ENCODE data around the gene MANEAL. TPM values are rescaled to one million over a fixed set of nuclear protein-coding genes. Genes with fewer than 3 reads are reported as not detected.

MANEAL gene
- total RNA-seq, 1 donor from 2014 or later: 1.4 TPM

DNA sequence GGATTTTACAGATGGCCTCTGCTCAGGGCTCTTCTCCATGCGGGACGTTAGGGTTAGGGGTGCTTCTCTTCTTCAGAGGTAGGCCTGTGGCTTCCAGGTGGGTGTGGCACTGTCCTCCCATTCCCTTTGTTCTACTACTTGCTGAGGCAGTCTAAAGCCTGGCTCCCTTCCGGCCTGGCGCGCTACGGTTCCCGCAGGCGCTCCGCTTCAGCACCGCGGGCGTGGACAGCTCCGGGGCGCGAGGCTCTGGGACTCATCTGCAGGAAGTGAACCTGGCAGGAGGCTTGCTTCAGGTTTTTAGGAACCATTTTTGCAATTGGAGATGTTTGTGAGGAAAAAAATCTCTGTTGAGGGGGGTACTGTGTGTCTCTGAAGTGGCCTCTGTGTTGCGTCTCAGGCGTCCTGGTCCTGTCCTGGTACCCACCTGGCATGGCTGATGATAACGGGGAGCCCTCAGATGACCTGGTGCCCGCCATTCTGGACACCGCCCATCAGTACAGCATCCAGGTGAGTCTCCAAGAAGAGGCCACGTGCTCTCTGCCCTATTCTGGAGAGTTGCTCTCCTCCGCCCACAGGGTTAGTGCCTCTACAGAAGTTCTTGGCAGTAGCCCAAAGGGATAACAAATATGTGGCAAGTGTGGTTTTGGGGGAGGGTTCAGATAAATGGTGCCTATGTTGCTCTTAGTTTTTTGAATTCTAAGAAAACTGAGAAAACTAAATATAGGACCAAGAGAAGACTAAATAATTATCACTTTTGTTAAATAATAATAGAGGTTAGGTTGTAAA, 1.9 kb downstream of the MANEAL start:
- Mint-ChIP-seq H3K27me3 (ENCODE audit: low read depth, unreplicated experiment) (peaks cover 45% of the 10 kb centered on the region), H3K4me3 (ENCODE audit: unreplicated experiment) (peak overlapping the region; percentile 57), H3K4me1 (ENCODE audit: low read depth, unreplicated experiment) (peaks cover 2% of the 10 kb centered on the region), H3K9me3 (ENCODE audit: unreplicated experiment) (no peaks in the 10 kb centered on the region), H3K36me3 (ENCODE audit: low read depth, unreplicated experiment) (peaks cover 9% of the 10 kb centered on the region), H3K27ac (ENCODE audit: unreplicated experiment) (no peak overlapping the region)
- FAIRE-seq (no peak), DNase-seq (ENCODE audit: low read depth) (peak; percentile 27)
- Histone ChIP-seq H3K27ac (ENCODE audit: low read depth, low read length) (no peak overlapping the region), H3K79me2 (ENCODE audit: insufficient read depth, low read length) (no peaks in the 10 kb centered on the region), H3K4me1 (ENCODE audit: insufficient read depth, low read length) (no peaks in the 10 kb centered on the region), H2AFZ (ENCODE audit: low read depth, low read length) (no peak overlapping the region), H3K36me3 (ENCODE audit: insufficient read depth, low read length) (no peaks in the 10 kb centered on the region), H3K4me3 (ENCODE audit: insufficient read depth, low read depth, low read length) (no peak overlapping the region), H3K4me2 (ENCODE audit: low read length) (no peak overlapping the region), H4K20me1 (ENCODE audit: insufficient read depth, low read length) (peaks cover 5% of the 10 kb centered on the region), H3K27me3 (ENCODE audit: insufficient read depth, low read length) (peaks cover 17% of the 10 kb centered on the region), H3K9me3 (ENCODE audit: insufficient read depth, low read depth, low read length) (no peaks in the 10 kb centered on the region), H3K9ac (ENCODE audit: low read length) (no peak overlapping the region)
- TF ChIP-seq, protein P1, sequence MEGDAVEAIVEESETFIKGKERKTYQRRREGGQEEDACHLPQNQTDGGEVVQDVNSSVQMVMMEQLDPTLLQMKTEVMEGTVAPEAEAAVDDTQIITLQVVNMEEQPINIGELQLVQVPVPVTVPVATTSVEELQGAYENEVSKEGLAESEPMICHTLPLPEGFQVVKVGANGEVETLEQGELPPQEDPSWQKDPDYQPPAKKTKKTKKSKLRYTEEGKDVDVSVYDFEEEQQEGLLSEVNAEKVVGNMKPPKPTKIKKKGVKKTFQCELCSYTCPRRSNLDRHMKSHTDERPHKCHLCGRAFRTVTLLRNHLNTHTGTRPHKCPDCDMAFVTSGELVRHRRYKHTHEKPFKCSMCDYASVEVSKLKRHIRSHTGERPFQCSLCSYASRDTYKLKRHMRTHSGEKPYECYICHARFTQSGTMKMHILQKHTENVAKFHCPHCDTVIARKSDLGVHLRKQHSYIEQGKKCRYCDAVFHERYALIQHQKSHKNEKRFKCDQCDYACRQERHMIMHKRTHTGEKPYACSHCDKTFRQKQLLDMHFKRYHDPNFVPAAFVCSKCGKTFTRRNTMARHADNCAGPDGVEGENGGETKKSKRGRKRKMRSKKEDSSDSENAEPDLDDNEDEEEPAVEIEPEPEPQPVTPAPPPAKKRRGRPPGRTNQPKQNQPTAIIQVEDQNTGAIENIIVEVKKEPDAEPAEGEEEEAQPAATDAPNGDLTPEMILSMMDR (IDR thresholded peaks at IDR 0.05; ENCODE audit: insufficient read depth, low read depth, low read length): no peak
- no peak for TF ChIP-seq EZH2 (IDR thresholded peaks at IDR 0.05; ENCODE audit: insufficient read depth, low read length)

DNA sequence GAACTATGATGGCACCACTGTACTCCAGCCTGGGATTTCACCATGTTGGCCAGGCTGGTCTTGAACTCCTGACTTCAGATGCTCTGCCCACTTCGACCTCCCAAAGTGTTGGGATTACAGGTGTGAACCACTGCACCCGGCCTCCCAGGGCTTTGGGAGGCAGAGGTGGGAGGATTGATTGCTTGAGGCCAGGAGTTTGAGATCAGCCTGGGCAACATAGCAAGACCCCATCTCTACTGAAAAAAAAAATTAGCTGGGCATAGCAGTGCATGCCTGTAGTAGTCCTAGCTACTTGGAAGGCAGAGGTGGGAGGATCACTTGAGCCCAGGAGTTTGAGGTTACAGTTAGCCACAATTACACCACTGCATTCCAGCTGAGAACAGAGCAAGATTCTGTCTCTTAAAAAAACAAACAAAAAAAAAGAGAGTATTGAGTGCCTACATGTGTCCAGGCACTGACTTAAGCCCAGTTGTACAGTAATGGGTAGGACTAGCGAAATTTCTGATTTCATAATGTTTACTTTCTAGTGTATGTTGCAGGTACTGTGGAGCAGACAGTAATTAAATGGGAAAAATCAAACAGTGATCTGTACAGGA, 4.2 kb downstream of the MANEAL start:
- Mint-ChIP-seq H3K9me3 (ENCODE audit: unreplicated experiment) (no peaks in the 10 kb centered on the region), H3K4me3 (ENCODE audit: unreplicated experiment) (no peak overlapping the region), H3K36me3 (ENCODE audit: low read depth, unreplicated experiment) (peaks cover 19% of the 10 kb centered on the region), H3K27me3 (ENCODE audit: low read depth, unreplicated experiment) (peaks cover 22% of the 10 kb centered on the region), H3K27ac (ENCODE audit: unreplicated experiment) (no peak overlapping the region), H3K4me1 (ENCODE audit: low read depth, unreplicated experiment) (peaks cover 2% of the 10 kb centered on the region)
- H3K9ac ChIP-seq (ENCODE audit: low read length): no peak overlapping the region
- H3K27me3 ChIP-seq (ENCODE audit: insufficient read depth, low read length): peaks cover 11% of the 10 kb centered on the region
- no peak for FAIRE-seq
- H3K79me2 ChIP-seq (ENCODE audit: insufficient read depth, low read length): no peaks in the 10 kb centered on the region
- H3K4me1 ChIP-seq (ENCODE audit: insufficient read depth, low read length): no peaks in the 10 kb centered on the region
- H2AFZ ChIP-seq (ENCODE audit: low read depth, low read length): no peak overlapping the region
- DNase-seq (ENCODE audit: low read depth): peak; percentile 69
- no peak overlapping the region for H3K4me3 ChIP-seq (ENCODE audit: insufficient read depth, low read depth, low read length)
- H3K4me2 ChIP-seq (ENCODE audit: low read length): no peak overlapping the region
- no peak overlapping the region for H3K27ac ChIP-seq (ENCODE audit: low read depth, low read length)
- no peaks in the 10 kb centered on the region for H3K9me3 ChIP-seq (ENCODE audit: insufficient read depth, low read depth, low read length)
- peaks cover 22% of the 10 kb centered on the region for H4K20me1 ChIP-seq (ENCODE audit: insufficient read depth, low read length)
- peaks cover 8% of the 10 kb centered on the region for H3K36me3 ChIP-seq (ENCODE audit: insufficient read depth, low read length)
- TF ChIP-seq, protein P1 (IDR thresholded peaks at IDR 0.05; ENCODE audit: insufficient read depth, low read depth, low read length): no peak
- TF ChIP-seq EZH2 (IDR thresholded peaks at IDR 0.05; ENCODE audit: insufficient read depth, low read length): no peak

DNA sequence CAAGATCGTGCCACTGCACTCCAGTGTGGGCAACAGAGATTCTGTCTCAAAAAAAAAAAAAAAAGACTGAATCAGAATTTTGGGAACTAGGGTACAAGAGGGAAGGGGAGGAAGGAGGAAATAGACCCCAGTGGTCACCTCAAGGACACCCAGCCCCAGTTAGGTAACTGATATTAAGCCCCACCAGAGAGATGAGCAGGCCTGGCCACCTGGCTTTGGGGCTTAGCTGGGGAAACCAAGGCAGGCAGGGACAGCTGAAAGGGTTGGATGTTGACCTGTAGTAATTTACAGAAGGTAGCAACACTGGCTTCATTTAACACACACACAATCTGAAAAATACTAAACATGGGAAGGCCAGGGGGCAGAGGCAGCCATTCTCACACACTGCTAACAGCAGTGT, 8.8 kb downstream of the MANEAL start:
- Histone ChIP-seq H3K4me1 (ENCODE audit: insufficient read depth, low read length) (peaks cover 7% of the 10 kb centered on the region), H3K27me3 (ENCODE audit: insufficient read depth, low read length) (no peaks in the 10 kb centered on the region), H3K36me3 (ENCODE audit: insufficient read depth, low read length) (peaks cover 48% of the 10 kb centered on the region), H2AFZ (ENCODE audit: low read depth, low read length) (no peak overlapping the region), H4K20me1 (ENCODE audit: insufficient read depth, low read length) (peaks cover 61% of the 10 kb centered on the region), H3K4me3 (ENCODE audit: insufficient read depth, low read depth, low read length) (no peak overlapping the region), H3K9me3 (ENCODE audit: insufficient read depth, low read depth, low read length) (no peaks in the 10 kb centered on the region), H3K4me2 (ENCODE audit: low read length) (no peak overlapping the region), H3K27ac (ENCODE audit: low read depth, low read length) (no peak overlapping the region), H3K79me2 (ENCODE audit: insufficient read depth, low read length) (peaks cover 23% of the 10 kb centered on the region), H3K9ac (ENCODE audit: low read length) (no peak overlapping the region)
- Mint-ChIP-seq H3K27ac (ENCODE audit: unreplicated experiment) (no peak overlapping the region), H3K4me3 (ENCODE audit: unreplicated experiment) (no peak overlapping the region), H3K9me3 (ENCODE audit: unreplicated experiment) (no peaks in the 10 kb centered on the region), H3K4me1 (ENCODE audit: low read depth, unreplicated experiment) (peaks cover 2% of the 10 kb centered on the region), H3K36me3 (ENCODE audit: low read depth, unreplicated experiment) (peaks cover 31% of the 10 kb centered on the region), H3K27me3 (ENCODE audit: low read depth, unreplicated experiment) (no peaks in the 10 kb centered on the region)
- no peak for TF ChIP-seq EZH2 (IDR thresholded peaks at IDR 0.05; ENCODE audit: insufficient read depth, low read length)
- DNase-seq (ENCODE audit: low read depth) (no peak), FAIRE-seq (no peak)

All from astrocyte (in vitro differentiated cells and primary cell).